ENCODE measurements around the gene FAM107B. TPM values are rescaled to one million over a fixed set of nuclear protein-coding genes. Genes with fewer than 3 reads are reported as not detected.

The FAM107B gene
- total RNA-seq, 1 donor from 2014 or later = 40.7 TPM

DNA sequence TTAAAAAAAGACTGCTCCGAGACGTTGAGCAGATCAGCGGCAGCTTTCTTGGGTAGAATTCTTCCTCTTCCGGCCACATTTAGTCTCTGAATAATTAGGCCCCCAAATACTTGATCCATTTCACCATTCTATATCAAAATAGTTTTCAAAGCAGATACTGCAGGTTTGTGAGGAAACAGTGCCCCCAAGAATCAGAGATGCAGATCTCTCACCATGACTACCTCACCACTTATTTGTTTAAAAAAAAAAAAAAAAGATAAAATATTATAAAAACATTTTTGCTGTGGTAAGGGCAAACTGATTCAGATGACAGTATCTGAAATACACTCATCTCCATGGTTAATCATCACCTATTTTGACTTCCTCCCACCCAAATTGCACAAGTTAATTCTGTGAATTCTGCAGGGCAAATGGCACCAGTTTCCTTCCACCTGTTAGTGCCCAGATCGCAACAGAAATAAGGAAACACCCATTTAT, 210.4 kb downstream of the FAM107B start:
- Mint-ChIP-seq H3K4me1 (ENCODE audit: unreplicated experiment) (peaks cover 12% of the 10 kb centered on the region), H3K27ac (ENCODE audit: unreplicated experiment) (no peak overlapping the region), H3K36me3 (ENCODE audit: unreplicated experiment) (peaks cover 28% of the 10 kb centered on the region), H3K27me3 (ENCODE audit: unreplicated experiment) (no peaks in the 10 kb centered on the region), H3K4me3 (ENCODE audit: unreplicated experiment) (no peak overlapping the region), H3K9me3 (ENCODE audit: unreplicated experiment) (no peaks in the 10 kb centered on the region)
- TF ChIP-seq, protein P1, sequence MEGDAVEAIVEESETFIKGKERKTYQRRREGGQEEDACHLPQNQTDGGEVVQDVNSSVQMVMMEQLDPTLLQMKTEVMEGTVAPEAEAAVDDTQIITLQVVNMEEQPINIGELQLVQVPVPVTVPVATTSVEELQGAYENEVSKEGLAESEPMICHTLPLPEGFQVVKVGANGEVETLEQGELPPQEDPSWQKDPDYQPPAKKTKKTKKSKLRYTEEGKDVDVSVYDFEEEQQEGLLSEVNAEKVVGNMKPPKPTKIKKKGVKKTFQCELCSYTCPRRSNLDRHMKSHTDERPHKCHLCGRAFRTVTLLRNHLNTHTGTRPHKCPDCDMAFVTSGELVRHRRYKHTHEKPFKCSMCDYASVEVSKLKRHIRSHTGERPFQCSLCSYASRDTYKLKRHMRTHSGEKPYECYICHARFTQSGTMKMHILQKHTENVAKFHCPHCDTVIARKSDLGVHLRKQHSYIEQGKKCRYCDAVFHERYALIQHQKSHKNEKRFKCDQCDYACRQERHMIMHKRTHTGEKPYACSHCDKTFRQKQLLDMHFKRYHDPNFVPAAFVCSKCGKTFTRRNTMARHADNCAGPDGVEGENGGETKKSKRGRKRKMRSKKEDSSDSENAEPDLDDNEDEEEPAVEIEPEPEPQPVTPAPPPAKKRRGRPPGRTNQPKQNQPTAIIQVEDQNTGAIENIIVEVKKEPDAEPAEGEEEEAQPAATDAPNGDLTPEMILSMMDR (IDR thresholded peaks at IDR 0.05) = no peak
- no peak for DNase-seq (ENCODE audit: extremely low spot score, unreplicated experiment)

DNA sequence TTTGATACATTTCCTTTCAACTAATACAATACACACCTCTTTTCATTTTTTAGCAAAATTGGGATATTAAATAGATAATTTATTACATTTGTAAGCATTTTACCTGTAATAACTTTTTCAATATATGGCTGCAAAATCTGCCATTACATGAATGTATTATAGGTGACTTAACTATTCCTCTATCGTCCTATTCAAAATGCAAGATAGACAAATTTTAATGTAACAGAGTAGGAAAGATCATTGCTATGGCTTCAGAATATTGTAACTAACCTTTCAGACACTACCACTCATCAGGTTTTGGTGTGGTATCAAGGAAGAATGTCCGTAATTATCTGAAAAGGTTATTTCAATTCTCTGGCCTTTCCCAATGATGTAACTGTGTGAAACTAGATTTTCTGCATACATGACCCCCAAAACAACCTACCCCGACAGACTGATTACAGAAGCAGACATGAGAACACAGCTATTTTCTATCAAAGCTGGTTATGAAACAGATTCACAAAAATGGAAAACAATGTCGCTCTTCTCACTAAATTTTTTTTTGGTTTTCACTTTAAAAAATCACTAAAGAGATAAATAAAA, 211.2 kb downstream of the FAM107B start:
- TF ChIP-seq, protein P1 (IDR thresholded peaks at IDR 0.05) = no peak
- Mint-ChIP-seq H3K27me3 (ENCODE audit: unreplicated experiment) (no peaks in the 10 kb centered on the region), H3K27ac (ENCODE audit: unreplicated experiment) (no peak overlapping the region), H3K36me3 (ENCODE audit: unreplicated experiment) (peaks cover 28% of the 10 kb centered on the region), H3K4me1 (ENCODE audit: unreplicated experiment) (peaks cover 12% of the 10 kb centered on the region), H3K9me3 (ENCODE audit: unreplicated experiment) (no peaks in the 10 kb centered on the region), H3K4me3 (ENCODE audit: unreplicated experiment) (no peak overlapping the region)
- no peak for DNase-seq (ENCODE audit: extremely low spot score, unreplicated experiment)

DNA sequence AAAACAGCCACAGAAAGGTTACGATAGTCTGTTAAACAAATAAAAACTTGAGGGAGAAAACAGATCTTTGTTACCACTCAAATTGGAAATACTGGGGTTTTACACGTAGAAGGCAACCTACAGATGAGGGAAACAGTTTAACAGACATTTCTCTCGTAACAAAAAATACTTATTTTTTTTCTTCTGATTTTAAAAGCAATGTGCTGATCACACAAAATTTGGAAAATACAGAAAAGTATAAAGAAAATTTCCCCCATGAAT, 211.7 kb downstream of the FAM107B start:
- Mint-ChIP-seq H3K27ac (ENCODE audit: unreplicated experiment) (no peak overlapping the region), H3K36me3 (ENCODE audit: unreplicated experiment) (peaks cover 26% of the 10 kb centered on the region), H3K9me3 (ENCODE audit: unreplicated experiment) (no peaks in the 10 kb centered on the region), H3K4me3 (ENCODE audit: unreplicated experiment) (no peak overlapping the region), H3K27me3 (ENCODE audit: unreplicated experiment) (no peaks in the 10 kb centered on the region), H3K4me1 (ENCODE audit: unreplicated experiment) (peaks cover 12% of the 10 kb centered on the region)
- no peak for DNase-seq (ENCODE audit: extremely low spot score, unreplicated experiment)
- TF ChIP-seq, protein P1 (IDR thresholded peaks at IDR 0.05) = no peak

DNA sequence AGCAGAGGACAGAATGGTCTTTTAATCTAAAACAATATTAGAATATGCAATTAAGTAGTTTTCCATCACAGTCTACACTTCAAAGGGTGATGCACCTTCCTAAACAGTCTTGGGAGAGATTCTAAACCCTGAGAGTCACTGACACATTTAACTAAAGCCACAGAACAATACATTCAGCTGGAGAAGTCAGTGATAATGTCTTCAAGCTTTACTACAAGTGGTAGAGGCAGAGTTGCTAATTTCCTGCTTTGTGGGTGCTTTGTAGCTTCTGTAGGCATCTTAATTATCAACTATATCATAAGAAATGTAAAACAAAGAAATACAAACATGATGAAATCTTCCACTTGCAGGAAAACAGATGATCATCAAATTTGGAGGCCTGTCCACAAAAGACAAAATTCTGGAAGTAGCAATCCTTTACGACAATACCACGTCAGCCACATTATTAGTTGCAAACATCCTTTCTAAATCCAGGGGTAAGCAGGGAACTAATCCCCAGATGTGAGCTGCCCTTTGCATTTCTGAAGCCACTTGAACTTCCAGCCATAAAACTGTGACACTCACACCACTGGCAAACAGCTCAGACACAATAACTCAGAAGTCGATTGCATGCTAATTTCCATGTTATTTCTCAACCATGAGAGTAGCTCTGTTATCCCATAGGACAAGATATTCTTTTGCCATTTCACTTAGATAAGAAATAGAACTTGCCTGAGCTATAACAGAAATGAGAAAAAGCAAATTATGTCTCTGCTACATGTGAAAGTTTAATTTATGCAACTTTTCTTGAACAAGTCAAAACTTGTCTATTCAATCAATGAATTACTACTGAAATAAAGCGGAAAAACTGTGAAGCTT, 212.2 kb downstream of the FAM107B start:
- DNase-seq (ENCODE audit: extremely low spot score, unreplicated experiment) = no peak
- no peak overlapping the region for H3K27ac Mint-ChIP-seq (ENCODE audit: unreplicated experiment)

More for the DNA sequence above, 212.2 kb downstream of the FAM107B start:
- Mint-ChIP-seq H3K36me3 (ENCODE audit: unreplicated experiment) (peaks cover 22% of the 10 kb centered on the region), H3K4me3 (ENCODE audit: unreplicated experiment) (no peak overlapping the region), H3K4me1 (ENCODE audit: unreplicated experiment) (peaks cover 12% of the 10 kb centered on the region), H3K9me3 (ENCODE audit: unreplicated experiment) (no peaks in the 10 kb centered on the region), H3K27me3 (ENCODE audit: unreplicated experiment) (no peaks in the 10 kb centered on the region)
- TF ChIP-seq, protein P1 (IDR thresholded peaks at IDR 0.05) = no peak
